ENCODE results near the gene FIG4.
"Not testable (repeated sequence)": the region's sequence is repeated elsewhere in the genome, so short reads cannot be mapped to it uniquely, and the experiment has no call there.

DNA sequence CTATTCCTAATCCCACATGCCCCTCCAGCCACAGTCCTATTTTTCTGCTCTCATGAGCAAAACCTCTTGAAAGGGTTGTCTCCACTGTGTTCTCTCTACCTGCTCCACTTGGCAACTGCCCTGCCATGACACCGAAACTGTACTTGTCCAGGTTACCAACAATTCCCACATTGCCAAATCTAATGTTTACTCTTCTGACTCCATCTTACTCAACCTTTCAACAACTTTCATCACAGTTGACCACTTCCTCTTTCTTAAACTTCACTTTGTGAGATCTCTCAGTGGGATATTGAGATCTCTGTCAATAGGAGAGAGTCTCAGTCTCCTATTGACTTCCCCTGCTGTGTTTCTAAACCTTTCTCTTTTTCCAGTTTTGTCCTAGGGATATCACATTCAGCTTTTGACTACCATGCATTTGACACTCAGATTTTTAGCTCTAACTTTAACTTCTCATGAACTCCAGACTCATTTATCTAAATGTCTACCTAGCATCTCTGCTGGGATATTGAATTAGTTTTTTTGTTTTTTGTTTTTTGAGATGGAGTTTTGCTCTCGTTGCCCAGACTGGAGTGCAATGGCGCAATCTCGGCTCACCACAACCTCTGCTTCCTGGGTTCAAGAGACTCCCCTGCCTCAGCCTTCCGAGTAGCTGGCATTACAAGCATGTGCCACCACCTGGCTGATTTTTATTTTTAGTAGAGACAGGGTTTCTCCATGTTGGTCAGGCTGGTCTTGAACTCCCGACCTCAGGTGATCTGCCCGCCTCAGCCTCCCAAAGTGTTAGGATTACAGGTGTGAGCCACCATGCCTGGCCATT, 81.1 kb downstream of the FIG4 start:
- TF ChIP-seq, protein P1, sequence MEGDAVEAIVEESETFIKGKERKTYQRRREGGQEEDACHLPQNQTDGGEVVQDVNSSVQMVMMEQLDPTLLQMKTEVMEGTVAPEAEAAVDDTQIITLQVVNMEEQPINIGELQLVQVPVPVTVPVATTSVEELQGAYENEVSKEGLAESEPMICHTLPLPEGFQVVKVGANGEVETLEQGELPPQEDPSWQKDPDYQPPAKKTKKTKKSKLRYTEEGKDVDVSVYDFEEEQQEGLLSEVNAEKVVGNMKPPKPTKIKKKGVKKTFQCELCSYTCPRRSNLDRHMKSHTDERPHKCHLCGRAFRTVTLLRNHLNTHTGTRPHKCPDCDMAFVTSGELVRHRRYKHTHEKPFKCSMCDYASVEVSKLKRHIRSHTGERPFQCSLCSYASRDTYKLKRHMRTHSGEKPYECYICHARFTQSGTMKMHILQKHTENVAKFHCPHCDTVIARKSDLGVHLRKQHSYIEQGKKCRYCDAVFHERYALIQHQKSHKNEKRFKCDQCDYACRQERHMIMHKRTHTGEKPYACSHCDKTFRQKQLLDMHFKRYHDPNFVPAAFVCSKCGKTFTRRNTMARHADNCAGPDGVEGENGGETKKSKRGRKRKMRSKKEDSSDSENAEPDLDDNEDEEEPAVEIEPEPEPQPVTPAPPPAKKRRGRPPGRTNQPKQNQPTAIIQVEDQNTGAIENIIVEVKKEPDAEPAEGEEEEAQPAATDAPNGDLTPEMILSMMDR (optimal IDR thresholded peaks at IDR 0.05 in 1 of 3, IDR thresholded peaks at IDR 0.05 in 1 of 3, conservative IDR thresholded peaks at IDR 0.05 in 1 of 3; ENCODE audit: extremely low read depth in 1 of 3, insufficient read depth in 2 of 3, low read length in 3 of 3), result not testable (repeated sequence)
- not testable (repeated sequence) for TF ChIP-seq EZH2 (IDR thresholded peaks at IDR 0.05; ENCODE audit: low read length)
